Stimulated activated CD8-positive, alpha-beta memory T cell treated with anti-CD3 and anti-CD28 coated beads, Interleukin-15, amount 100 ng/mL, for 1 hour (primary cell): ENCODE measurements around the gene RNF144A.
"Not testable (repeated sequence)": the region's sequence is repeated elsewhere in the genome, so short reads cannot be mapped to it uniquely, and the experiment has no call there.

Source experiments
- DNase-seq: peaks from one replicate; pipeline ENCODE4 v3.0.0-alpha.2; 2020; ENCODE audit warnings: low read depth

RNF144A gene

DNA sequence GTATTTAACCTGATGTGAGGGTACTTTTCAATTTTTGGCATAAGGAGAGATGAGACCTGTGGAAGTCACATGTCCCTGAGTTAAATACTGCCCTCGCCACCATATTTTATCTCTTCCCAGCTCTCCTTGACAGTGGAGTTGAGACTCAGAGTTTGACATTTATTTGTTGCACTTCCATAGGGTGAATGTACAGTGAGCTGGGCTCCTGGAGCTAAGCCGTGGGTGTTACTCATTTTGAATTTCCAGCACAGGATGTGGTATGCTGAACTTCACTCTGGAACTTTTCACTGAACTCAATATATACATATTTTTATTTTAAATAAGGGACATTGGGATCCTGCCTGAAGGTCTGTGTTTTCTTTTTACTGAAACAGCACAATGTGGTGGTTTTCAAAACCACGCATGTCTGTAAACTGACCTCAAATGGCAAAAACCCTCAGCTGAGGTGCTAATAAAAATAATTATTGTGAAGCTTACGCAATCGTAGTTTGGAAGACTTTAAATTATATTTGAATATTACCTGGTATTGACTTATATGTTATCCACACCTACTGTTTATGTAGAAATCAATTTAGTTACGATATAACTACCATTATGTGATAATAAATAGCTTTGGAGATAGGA is 12.1 kb downstream of the RNF144A start:
- DNase-seq: no peak

DNA sequence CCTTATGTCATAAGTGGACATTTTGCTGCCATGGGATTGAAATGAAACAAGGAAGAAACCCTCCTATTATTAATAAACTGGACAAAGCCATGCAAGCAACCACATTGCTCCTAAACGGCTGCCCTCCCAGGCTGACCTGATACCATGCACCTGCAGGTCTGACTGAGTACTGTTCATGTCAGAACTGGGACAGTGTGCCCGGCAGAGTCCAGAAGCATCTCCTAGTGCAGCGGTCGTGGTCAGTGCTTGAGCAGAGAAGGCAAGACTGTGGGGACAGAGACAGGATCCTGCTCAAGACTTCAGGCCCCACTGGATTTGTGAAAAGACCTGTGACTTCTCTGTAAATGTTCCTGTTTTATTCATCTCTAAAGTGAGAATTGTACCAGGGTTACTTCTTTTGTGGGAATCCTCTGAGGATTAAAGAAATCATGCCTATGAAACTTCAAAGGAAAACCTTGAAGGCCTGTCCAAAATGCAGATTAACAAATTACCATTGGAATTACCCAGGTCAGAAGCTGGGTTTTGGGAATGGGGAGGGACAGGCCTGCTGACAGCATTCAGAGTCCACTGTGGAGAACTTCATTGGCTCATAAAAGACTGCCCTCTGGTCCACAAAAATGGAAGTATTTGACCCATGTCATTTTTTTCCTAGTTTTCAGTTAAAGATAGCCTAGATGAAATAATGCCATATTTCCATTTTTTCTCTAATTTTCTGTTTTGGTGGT is 13.9 kb downstream of the RNF144A start:
- DNase-seq: no peak

DNA sequence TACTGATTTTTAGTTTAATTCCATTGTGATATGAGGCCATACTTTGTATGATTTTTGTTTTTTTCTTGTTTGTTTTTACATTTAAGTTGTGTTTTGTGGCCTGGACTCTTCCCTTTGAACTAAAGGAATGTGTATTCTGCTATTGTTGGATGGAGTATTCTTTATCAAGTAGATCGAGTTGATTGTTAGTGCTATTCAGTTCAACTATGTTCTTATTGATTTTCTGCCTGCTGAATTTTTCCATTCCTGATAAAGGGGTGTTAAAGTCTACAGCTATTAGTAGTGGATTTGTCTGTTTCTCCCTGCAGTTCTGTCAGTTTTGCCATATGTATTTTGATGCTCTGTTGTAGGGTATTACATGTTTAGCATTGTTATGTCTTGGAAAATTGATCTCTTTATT is 14.5 kb downstream of the RNF144A start:
- no peak for DNase-seq

DNA sequence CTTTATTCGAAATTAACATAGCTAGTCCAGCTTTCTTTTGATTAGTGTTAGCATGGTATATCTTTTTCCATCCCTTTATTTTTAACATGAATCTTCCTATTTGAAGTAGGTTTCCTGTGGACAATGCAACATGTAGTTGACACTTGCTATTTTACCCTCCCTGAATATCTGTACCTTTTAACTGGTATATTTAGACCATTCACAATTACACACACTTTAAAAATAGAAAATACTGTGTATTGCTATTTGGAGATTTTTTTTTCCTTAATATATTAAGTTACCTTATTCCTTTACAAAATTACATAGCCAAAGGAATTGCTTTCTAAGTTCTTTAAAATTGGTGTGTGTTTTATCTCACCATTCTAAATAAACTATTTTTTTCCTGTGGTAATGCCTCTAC is 15.0 kb downstream of the RNF144A start:
- DNase-seq: no peak

DNA sequence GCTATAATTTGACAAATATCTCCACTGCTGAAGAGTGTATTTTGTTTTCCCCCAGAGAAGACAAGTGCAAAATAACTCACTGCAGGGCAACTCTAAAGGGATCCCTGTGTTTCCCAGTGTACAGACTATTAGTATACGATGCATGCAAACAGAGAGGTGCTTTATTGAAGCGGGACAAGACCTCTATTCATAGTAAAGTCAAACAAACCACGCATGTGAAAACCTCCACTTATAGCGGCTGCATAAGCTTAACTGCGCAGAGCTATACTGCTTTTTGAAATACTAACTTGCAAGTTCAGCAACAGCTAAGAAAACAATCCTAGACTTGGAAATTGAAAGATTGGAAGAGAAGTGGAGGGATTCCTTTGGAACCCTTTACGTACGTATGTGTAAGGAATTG is 15.6 kb downstream of the RNF144A start:
- no peak for DNase-seq

DNA sequence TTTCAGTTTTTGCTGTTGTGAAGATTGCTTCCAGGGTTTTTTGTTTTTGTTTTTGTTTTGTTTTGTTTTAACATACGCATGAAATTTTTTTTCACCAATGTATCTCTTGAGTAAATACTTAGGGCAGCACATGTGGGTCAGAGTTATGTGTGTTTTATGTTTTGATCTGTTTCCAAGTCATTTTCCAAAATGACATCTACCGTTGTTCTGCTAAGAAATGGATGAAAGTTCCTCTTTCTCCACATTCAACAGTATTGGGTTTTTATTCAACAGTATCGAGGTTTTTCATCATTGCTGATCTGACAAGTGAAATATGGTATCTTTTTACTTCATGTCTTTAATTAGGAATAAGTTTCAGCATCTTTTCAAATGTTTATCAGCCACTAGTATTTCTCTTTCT is 16.7 kb downstream of the RNF144A start:
- DNase-seq: no peak

DNA sequence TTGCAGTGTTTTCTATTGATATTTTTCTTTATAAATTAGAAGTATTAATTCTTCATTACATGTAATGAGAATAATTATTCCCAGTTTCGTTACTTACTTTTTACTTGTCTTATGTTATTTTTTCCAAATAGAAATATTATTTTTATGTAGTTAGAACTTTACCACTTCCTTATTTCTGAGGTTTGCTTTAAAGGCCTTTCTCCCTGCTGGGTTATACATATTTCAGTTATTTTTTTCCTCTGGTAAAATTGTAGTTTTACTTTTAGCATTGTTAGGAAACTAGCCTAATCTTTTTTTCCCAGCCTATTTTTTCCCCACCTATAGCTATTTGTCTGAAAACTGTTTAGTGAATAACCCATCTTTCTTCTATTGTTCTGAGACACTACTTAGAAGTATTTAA is 17.1 kb downstream of the RNF144A start:
- no peak for DNase-seq

DNA sequence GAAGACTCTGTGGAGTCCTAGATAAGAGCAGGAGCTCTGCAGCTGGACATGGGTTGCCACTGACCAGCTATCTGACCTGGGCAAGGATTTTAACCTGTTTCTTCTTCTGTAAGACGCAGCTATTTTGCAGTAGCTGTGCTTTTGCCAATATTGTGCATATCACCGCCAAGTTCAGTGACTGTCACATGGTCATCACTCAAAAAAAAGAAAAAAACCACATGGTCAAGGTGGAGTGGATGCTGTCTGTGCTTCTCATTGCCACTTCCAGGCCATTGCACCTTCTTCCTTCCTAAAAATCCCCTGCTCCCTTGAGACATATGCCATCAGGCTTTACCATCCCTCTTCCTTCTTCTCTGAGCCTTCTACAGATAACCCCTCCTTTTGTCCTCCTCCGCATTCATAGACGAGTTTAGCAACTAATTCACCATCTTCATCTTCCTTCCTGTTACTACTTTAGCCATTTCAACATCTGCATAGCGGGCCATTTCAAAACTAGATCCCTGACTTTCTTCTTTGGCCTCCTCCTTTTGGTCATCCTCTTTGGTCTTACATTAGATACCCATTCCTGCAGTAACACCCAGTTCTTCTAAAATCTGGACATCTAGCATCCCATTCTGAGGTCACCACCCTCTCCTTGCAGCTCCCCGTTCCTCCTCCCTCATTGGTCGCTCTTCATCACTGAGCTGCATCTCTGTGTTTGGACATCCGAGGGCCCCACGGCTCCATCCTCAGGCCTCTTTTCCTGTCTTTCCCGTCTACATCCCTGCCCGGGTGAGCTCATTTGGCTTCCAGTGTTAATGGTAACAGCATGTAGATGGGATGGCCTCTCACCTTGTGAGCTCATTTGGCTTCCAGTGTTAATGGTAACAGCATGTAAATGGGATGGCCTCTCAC is 17.8 kb downstream of the RNF144A start:
- DNase-seq: no peak

DNA sequence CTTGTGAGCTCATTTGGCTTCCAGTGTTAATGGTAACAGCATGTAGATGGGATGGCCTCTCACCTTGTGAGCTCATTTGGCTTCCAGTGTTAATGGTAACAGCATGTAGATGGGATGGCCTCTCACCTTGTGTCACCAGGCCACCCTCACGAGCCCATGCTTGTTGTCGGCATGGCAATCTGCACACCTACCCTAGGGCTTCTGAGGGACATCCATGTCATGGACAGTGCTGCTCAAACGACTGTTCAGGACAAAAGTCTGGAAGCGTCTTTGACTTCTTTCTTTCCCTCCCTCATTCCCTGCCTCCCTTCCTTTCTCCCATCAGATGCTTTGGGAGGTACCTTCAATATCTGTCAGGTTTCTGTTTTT is 18.4 kb downstream of the RNF144A start:
- DNase-seq: not testable (repeated sequence)

DNA sequence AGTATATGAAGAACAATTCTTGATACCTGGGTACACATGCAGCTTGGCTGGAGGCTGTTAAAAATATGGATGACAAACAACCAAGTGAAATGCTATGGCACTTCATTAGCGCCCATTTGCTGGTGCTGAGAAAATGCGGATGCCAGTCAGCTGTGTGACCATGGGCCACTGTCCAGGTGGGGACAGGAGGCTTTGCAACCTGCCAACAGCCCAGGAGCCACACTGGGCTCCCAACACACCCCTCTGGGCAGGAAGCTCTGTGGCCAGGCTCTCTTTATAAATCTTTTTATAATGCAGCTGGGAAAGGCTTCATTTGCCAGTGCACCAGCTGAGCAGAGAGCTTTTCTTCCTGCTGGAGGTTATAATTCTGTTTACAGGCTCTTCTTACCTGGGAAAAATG is 19.9 kb downstream of the RNF144A start:
- no peak for DNase-seq

DNA sequence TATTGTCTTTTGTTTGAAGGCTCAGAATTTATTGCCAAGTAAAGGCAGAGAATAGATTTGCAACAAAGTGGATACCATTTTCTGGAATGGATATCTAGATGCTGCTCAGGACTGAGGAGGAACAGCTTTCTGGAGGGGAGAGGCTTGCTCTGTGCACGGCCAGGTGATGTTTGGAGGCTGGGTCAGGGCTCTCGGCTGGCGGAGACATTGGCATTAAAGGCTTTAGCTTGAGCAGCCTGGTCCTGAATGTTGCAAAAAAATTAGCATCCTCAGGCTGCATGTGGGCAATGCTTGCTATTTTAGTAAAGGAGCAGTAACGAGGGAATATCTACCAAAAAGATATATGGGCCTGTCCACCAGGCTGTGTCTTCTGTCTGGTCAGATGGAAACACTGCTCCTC is 20.4 kb downstream of the RNF144A start:
- DNase-seq: no peak

DNA sequence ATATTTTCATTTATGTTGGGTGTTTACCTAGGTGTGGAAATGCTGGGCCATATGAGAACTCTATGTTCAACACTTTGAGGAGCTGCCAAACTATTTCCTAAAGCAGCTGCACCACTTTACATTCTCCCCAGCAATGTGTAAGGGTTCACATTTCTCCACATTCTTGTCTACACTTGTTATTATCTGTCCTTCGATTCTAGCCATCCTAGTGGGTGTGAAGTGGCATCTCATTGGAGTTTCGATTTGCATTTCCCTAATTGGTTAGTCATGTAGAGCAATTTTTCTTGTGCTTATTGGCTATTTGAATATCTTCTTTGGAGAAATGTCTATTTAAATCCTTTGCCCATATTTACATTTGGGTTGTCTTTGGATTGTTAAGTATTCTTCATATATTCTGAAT is 21.9 kb downstream of the RNF144A start:
- no peak for DNase-seq

DNA sequence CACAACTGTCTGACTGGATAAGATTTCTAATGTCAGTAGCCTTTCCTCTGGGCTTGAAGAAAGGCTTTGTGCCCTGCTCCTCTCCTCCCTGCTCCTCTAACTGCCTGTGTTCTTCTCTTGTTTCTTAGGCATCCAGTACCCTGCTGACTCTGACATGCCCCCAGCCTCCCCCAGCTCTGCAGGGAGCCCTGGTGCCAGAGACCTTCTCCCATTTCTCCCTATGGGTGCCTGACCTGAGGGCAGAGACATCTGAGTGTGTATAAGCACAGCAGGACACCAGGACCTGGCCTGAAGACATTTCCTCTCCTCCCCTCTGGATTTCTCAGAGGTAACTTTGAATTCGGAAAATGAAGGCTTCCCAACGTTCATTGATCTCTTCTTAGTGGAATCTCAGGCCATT is 23.6 kb downstream of the RNF144A start:
- no peak for DNase-seq

DNA sequence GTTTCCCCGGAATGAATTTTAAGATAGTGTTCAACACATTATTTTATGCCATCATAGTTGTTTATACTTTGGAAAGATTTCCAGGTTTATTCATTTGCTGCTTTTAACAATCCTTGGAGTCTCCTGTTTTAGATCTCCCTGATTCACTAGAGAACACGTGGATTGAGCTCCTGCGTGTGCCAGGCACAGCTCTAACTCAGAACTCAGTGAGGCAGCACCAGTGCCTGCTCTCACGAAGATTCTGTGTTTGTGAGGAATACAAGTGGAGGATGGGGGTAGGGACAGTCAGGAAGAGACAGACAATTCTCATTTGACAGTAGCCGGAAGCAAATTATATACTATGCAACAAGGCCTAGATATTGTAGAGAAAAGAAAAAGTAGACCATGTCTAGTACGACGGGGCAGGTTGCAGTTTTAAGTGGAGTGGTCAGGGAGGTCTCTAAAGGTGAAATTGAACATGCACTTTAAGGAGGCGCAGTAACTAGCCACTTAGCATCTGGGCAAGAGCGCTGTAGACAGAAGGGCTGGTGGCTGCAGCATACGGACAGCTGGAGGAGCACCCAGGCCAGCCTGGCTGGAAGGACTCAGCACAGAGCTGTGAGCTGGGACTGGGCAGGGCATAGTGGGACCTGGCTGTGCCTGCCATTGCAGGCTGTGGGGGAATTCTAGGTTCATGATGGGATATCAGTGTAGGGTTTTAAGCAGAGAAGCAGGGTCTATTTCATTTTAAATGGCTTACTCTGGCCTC is 24.3 kb downstream of the RNF144A start:
- no peak for DNase-seq

DNA sequence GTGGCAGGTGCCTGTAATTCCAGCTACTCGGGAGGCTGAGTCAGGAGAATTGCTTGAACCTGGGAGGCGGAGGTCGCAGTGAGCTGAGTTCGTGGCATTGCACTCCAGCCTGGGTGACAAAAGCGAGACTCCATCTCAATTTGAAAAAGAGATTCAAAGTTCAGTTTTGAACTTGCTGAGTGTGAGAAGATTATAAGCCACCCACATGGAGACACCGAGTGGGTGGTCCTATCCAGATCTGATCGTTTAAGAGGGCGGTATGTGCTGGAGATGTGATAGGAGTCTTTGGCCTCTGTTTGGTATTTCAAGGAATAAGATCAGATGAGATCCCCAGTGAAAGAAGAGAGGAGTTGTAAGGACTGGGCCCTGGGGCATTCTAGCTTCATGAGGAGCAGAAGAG is 25.6 kb downstream of the RNF144A start:
- DNase-seq: no peak

DNA sequence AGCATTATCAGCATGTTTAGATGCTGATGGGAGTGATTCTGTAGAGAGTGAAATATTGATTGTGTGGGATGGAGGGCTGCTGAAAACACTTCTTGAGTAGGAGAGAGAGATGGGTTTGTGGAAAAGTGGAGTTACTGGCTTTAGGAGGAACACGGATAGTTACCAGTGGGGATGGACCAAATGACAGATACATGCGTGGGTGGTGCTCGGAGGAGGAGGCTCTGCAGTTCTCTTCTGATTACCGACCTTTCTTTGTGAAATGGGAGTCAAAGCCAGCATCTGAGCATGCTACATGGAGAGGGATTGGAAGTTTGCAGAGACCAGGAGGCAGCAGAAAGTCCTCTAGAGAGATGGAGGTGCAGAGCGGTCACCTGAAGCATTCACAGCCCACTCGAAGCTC is 26.3 kb downstream of the RNF144A start:
- DNase-seq: no peak

DNA sequence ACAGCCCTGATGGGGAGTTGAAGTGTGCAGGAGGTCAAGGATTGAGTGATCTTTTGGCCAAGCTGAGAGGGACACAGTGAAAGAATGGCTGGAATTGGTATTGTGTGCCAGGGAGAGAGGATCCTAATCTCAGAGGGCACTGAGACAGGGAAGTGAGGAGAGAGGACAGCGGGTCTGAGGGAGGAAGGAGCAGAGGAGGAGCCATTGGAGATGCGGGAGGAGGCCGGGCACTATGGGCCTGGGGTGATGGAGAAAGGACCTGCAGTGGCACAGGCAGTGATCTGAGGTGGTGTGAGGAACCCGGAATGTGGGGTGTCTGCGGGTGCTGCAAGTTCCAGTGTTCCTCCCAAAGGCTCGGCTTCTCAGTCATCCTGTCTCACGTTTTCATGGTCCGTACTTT is 26.8 kb downstream of the RNF144A start:
- no peak for DNase-seq

DNA sequence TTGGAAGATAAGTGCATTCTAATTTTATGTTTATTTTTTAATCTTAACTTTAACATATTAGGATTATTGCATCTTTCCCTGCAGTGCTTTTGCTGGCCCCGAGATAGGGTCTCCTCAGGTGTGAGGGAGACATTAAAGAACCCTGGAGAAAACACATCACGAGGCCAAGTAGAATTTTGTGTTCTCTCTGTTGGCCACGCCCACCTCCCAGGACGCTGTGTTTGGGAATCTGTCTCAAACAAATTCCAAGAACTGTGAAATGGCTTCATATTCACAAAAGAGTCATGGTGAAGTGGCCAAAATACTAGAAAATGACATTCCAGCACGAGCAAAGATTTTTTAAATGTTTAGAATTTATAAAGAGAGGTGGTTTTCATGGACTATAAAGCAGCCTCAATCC is 27.3 kb downstream of the RNF144A start:
- no peak for DNase-seq

DNA sequence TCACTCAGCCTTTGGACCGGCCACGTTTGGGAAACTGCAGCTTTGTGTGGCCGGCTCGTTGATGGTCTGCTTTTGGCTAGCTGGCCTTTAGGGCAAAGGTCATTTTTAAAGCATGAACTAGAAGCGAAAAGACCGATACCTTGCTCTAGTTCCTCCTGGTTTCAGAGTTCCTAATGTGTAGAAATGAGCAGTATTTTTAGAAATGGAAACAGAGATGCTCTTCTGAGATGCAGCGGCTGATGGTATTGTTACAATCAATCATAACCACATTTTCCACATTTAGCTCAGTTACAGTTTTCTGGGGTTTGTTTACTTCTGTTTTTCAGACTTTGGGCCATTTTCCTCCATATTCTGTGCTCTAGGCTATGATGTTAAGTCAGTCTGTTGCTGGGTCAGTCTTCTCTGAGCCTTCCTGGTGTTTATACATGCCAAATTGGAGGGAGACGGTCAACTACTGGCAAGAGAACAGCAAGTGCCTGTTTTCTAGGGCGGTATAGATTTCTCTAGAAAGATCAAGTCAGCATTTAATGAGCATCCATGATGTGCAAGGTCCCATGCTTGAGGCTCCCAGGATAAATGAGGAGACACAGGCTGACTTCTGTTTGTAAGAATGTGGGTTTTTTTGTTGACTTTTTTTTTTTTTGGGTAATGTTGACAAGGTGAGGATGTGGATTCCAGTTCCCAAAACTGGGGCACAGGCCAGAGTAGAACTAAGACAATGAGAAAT is 28.0 kb downstream of the RNF144A start:
- no peak for DNase-seq

DNA sequence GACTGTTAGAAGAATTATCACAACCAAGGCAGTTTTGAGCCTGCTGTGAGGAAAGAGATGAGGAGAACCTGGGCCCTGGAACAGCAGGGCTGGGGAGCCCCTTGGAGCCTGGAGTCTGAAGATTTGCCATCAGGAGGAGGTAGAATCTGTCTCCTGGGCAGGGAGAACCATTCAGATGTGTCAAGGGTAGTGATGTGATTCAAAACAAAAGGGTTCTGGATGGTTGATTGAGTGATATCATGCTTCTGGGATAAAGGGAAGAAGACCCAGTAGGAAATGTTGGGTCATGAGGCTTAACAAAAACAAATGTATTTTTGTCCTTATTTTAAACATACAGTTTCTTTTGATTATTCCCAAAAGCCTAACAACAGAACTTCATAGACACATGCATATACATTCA is 28.6 kb downstream of the RNF144A start:
- DNase-seq: no peak

DNA sequence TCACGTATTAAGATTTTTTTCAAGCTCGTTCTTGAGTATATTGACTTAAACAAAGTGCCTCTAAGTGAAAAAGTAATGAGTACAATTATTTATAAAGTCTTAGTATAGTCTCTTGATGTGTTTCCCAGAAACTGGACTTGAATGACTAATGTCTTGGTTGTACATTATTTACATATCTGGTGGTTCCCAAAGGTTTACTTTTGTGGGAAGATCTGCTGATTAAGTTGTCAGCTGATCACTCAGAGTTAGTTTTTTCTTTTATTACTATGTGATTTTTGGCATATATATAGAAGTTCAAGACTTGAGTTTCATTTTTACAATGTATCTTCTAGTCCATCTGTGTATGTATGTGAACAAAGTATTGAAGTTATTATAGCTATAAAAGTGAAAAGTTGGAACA is 29.5 kb downstream of the RNF144A start:
- no peak for DNase-seq
